Spinal cord (tissue), 10 donors: ENCODE data around the gene LIMK2. TPM values are rescaled to one million over a fixed set of nuclear protein-coding genes. Genes with fewer than 3 reads are reported as not detected.

Experiments
- DNase-seq, 6 donors: peaks; one replicate each; pipeline versions ENCODE4 v3.0.0 to v3.0.0-alpha.2; 2013 to 2015; ENCODE audit warnings: low spot score in 6 of 6, low read depth in 4 of 6
- H3K27ac ChIP-seq: one replicate; pipeline ENCODE4 v1.5.1; 2013; ENCODE audit warnings: low read depth, low read length, control low read depth
- H3K27me3 ChIP-seq: one replicate; pipeline ENCODE4 v1.6.1; 2013; ENCODE audit warnings: low read length; ENCODE audit not compliant: control insufficient read depth, insufficient read depth
- H3K36me3 ChIP-seq: one replicate; pipeline ENCODE4 v1.6.1; 2013; ENCODE audit warnings: low read length; ENCODE audit not compliant: control insufficient read depth, insufficient read depth
- H3K4me1 ChIP-seq: one replicate; pipeline ENCODE4 v1.6.1; 2013; ENCODE audit warnings: low read length; ENCODE audit not compliant: control insufficient read depth, insufficient read depth
- H3K4me3 ChIP-seq: one replicate; pipeline ENCODE4 v1.5.1; 2013; ENCODE audit warnings: low read depth, low read length, control low read depth
- H3K9me3 ChIP-seq: one replicate; pipeline ENCODE4 v1.6.1; 2013; ENCODE audit warnings: low read length; ENCODE audit not compliant: control insufficient read depth, insufficient read depth
- WGBS: methylation state at CpG from one replicate; pipeline ENCODE4 v1.1.5; 2013; ENCODE audit warnings: missing lambda C conversion rate; ENCODE audit not compliant: insufficient coverage; 5-methylcytosine and 5-hydroxymethylcytosine counted together
- polyA plus RNA-seq, 2 donors: library from polyadenylated mRNA; unstranded; fragments of 120-200 nt; gene quantifications; one replicate each; pipeline ENCODE4 v1.2.1, GENCODE V29; 2013; ENCODE audit not compliant: insufficient read length in 2 of 2
- total RNA-seq, 2 donors: library from RNA; depleted of rRNA in 1 of 2; stranded (reverse); fragments of 120-200 nt in 1 of 2; fragments of >200 nt in 1 of 2; gene quantifications; one replicate each; pipeline versions ENCODE4 v1.2.3 to v1.2.4, GENCODE V29; 2013 to 2014
- donor health status: healthy.

The LIMK2 gene
- total and polyA plus RNA-seq, 4 donors, result 29.5 to 37.9 (median 32.8) TPM

GRCh38 chr22:31269892-31270579 lies 57.9 kb downstream of the LIMK2 start:
- WGBS, result 59% methylated on average over 2 of the region's 3 CpGs
- Histone ChIP-seq H3K4me3 (no peak overlapping the region), H3K9me3 (no peaks in the 10 kb centered on the region), H3K36me3 (peaks cover 40% of the 10 kb centered on the region), H3K27me3 (no peaks in the 10 kb centered on the region), H3K4me1 (peaks cover 4% of the 10 kb centered on the region), H3K27ac (no peak overlapping the region)
- no peak for DNase-seq

GRCh38 chr22:31271026-31271425 lies 58.9 kb downstream of the LIMK2 start:
- no peaks in the 10 kb centered on the region for H3K9me3 ChIP-seq
- H3K27me3 ChIP-seq, result no peaks in the 10 kb centered on the region
- no peak for DNase-seq
- WGBS, result 92% methylated on average over 3 of the region's 4 CpGs
- no peak overlapping the region for H3K27ac ChIP-seq
- H3K4me1 ChIP-seq, result peaks cover 4% of the 10 kb centered on the region
- H3K36me3 ChIP-seq, result peaks cover 43% of the 10 kb centered on the region
- H3K4me3 ChIP-seq, result no peak overlapping the region

- Histone ChIP-seq H3K4me1 (peaks cover 4% of the 10 kb centered on the region), H3K27ac (no peak overlapping the region), H3K27me3 (no peaks in the 10 kb centered on the region), H3K4me3 (no peak overlapping the region), H3K36me3 (peaks cover 39% of the 10 kb centered on the region), H3K9me3 (no peaks in the 10 kb centered on the region)
- no peak for DNase-seq
- 67% methylated on average over 2 of the region's 3 CpGs for WGBS
These were observed 59.4 kb downstream of the LIMK2 start for GRCh38 chr22:31271485-31271884.

GRCh38 chr22:31272522-31273446 lies 60.7 kb downstream of the LIMK2 start:
- Histone ChIP-seq H3K4me1 (peaks cover 4% of the 10 kb centered on the region), H3K4me3 (no peak overlapping the region), H3K27me3 (no peaks in the 10 kb centered on the region), H3K27ac (no peak overlapping the region), H3K36me3 (peaks cover 37% of the 10 kb centered on the region), H3K9me3 (no peaks in the 10 kb centered on the region)
- WGBS, result 72% methylated on average over 15 of the region's 15 CpGs
- peak in 4 of 6 donors; percentile 48 to 92 (median 74) for DNase-seq

GRCh38 chr22:31274017-31274416 lies 61.9 kb downstream of the LIMK2 start:
- Histone ChIP-seq H3K4me3 (no peak overlapping the region), H3K27ac (no peak overlapping the region), H3K27me3 (no peaks in the 10 kb centered on the region), H3K4me1 (peaks cover 10% of the 10 kb centered on the region), H3K36me3 (peaks cover 45% of the 10 kb centered on the region), H3K9me3 (no peaks in the 10 kb centered on the region)
- WGBS, result 67% methylated on average over 1 of the region's 3 CpGs
- DNase-seq, result no peak

- 90% methylated on average over 6 of the region's 6 CpGs for WGBS
- Histone ChIP-seq H3K36me3 (peaks cover 49% of the 10 kb centered on the region), H3K27me3 (no peaks in the 10 kb centered on the region), H3K4me3 (no peak overlapping the region), H3K9me3 (no peaks in the 10 kb centered on the region), H3K27ac (no peak overlapping the region), H3K4me1 (peaks cover 12% of the 10 kb centered on the region)
- no peak for DNase-seq
These were observed 62.9 kb downstream of the LIMK2 start for GRCh38 chr22:31275018-31275417.

GRCh38 chr22:31275576-31275975 lies 63.5 kb downstream of the LIMK2 start:
- WGBS, result no CpG with 5 or more reads among the region's 5 CpGs
- Histone ChIP-seq H3K9me3 (no peaks in the 10 kb centered on the region), H3K27me3 (no peaks in the 10 kb centered on the region), H3K36me3 (peaks cover 50% of the 10 kb centered on the region), H3K4me3 (no peak overlapping the region), H3K4me1 (peaks cover 12% of the 10 kb centered on the region), H3K27ac (no peak overlapping the region)
- DNase-seq, result no peak

GRCh38 chr22:31276426-31277167 lies 64.5 kb downstream of the LIMK2 start:
- no peak for DNase-seq
- Histone ChIP-seq H3K4me1 (peaks cover 12% of the 10 kb centered on the region), H3K27ac (no peak overlapping the region), H3K27me3 (no peaks in the 10 kb centered on the region), H3K9me3 (no peaks in the 10 kb centered on the region), H3K4me3 (no peak overlapping the region), H3K36me3 (peaks cover 50% of the 10 kb centered on the region)
- 92% methylated on average over 69 of the region's 69 CpGs for WGBS

- peaks cover 8% of the 10 kb centered on the region for H3K4me1 ChIP-seq
- H3K27me3 ChIP-seq, result no peaks in the 10 kb centered on the region
- DNase-seq, result no peak
- H3K4me3 ChIP-seq, result no peak overlapping the region
- 84% methylated on average over 2 of the region's 5 CpGs for WGBS
- H3K27ac ChIP-seq, result no peak overlapping the region
- no peaks in the 10 kb centered on the region for H3K9me3 ChIP-seq
- peaks cover 57% of the 10 kb centered on the region for H3K36me3 ChIP-seq
These were observed 65.6 kb downstream of the LIMK2 start for GRCh38 chr22:31277741-31278140.
